Activated naive CD8-positive, alpha-beta T cell treated with anti-CD3 and anti-CD28 coated beads, Interleukin-2, amount 10 ng/mL, durations not matched to agents 7 days and 5 days (primary cell): ENCODE results near the gene ATG4C. TPM values are rescaled to one million over a fixed set of nuclear protein-coding genes. Genes with fewer than 3 reads are reported as not detected.
"Not testable (repeated sequence)": the region's sequence is repeated elsewhere in the genome, so short reads cannot be mapped to it uniquely, and the experiment has no call there.

ENCODE experiments used
- ATAC-seq: fragments of 150-1000 bp; cut with Tn5 transposase; one replicate; pipeline ENCODE4 v1.10.0; 2021; ENCODE audit warnings: low read depth, moderate library complexity
- POLR2A ChIA-PET: fragments of 350-600 bp; sonication (Branson Sonifier 250); formaldehyde crosslinking; loops from one replicate; lab custom pipeline; 2021; ENCODE audit warnings: antibody characterized with exemption; lab: Charles Lee
- DNase-seq: peaks from one replicate; pipeline ENCODE4 v3.0.0; 2021
- H3K27ac Mint-ChIP-seq: one replicate; pipeline ENCODE4 v1.8.0; 2022; ENCODE audit warnings: mild to moderate bottlenecking, mixed read lengths
- H3K27me3 Mint-ChIP-seq: one replicate; pipeline ENCODE4 v1.8.0; 2022; ENCODE audit warnings: mild to moderate bottlenecking, moderate library complexity, mixed read lengths
- H3K36me3 Mint-ChIP-seq: one replicate; pipeline ENCODE4 v1.8.0; 2021; ENCODE audit warnings: mild to moderate bottlenecking, mixed read lengths
- H3K4me1 Mint-ChIP-seq: one replicate; pipeline ENCODE4 v1.8.0; 2021; ENCODE audit warnings: mixed read lengths
- H3K4me3 Mint-ChIP-seq: one replicate; pipeline ENCODE4 v1.8.0; 2022; ENCODE audit warnings: mild to moderate bottlenecking, moderate library complexity, mixed read lengths
- H3K9me3 Mint-ChIP-seq: one replicate; pipeline ENCODE4 v1.8.0; 2021; ENCODE audit warnings: mixed read lengths
- total RNA-seq, 2 experiments: library from RNA; stranded (reverse); gene quantifications; one replicate each; pipeline ENCODE4 v1.2.3, GENCODE V29; 2021

The ATG4C gene
- total RNA-seq, 2 experiments from 2014 or later, result 12.9 to 17.2 TPM

- H3K27ac Mint-ChIP-seq, ATAC-seq, H3K27me3 Mint-ChIP-seq, DNase-seq, H3K9me3 Mint-ChIP-seq, POLR2A ChIA-PET, H3K4me1 Mint-ChIP-seq, H3K36me3 Mint-ChIP-seq, H3K4me3 Mint-ChIP-seq: not testable (repeated sequence)
Observed at GRCh38 chr1:62760021-62760782, 23.7 kb upstream of the ATG4C start.

GRCh38 chr1:62761223-62761870, 22.6 kb upstream of the ATG4C start:
- H3K36me3 Mint-ChIP-seq, H3K27ac Mint-ChIP-seq, H3K4me1 Mint-ChIP-seq, ATAC-seq, H3K4me3 Mint-ChIP-seq, H3K9me3 Mint-ChIP-seq, DNase-seq, POLR2A ChIA-PET: not testable (repeated sequence)
- H3K27me3 Mint-ChIP-seq, result peaks cover 12% of the 10 kb centered on the region

GRCh38 chr1:62762027-62762426, 21.9 kb upstream of the ATG4C start:
- H3K9me3 Mint-ChIP-seq, H3K4me1 Mint-ChIP-seq, H3K27ac Mint-ChIP-seq, ATAC-seq, POLR2A ChIA-PET, DNase-seq, H3K36me3 Mint-ChIP-seq, H3K4me3 Mint-ChIP-seq: not testable (repeated sequence)
- peaks cover 13% of the 10 kb centered on the region for H3K27me3 Mint-ChIP-seq

- ATAC-seq, result no peak
- H3K9me3 Mint-ChIP-seq, result no peaks in the 10 kb centered on the region
- H3K4me3 Mint-ChIP-seq, result no peak overlapping the region
- POLR2A ChIA-PET, result no interaction called here
- H3K27me3 Mint-ChIP-seq, result peaks cover 16% of the 10 kb centered on the region
- no peaks in the 10 kb centered on the region for H3K36me3 Mint-ChIP-seq
- H3K4me1 Mint-ChIP-seq, result no peaks in the 10 kb centered on the region
- H3K27ac Mint-ChIP-seq, result no peak overlapping the region
- no peak for DNase-seq
Observed at GRCh38 chr1:62765981-62766380, 18.0 kb upstream of the ATG4C start.

- H3K4me1 Mint-ChIP-seq, H3K9me3 Mint-ChIP-seq, DNase-seq, POLR2A ChIA-PET, H3K27ac Mint-ChIP-seq, H3K4me3 Mint-ChIP-seq, ATAC-seq, H3K36me3 Mint-ChIP-seq: not testable (repeated sequence)
- peaks cover 17% of the 10 kb centered on the region for H3K27me3 Mint-ChIP-seq
Observed at GRCh38 chr1:62768551-62768950, 15.4 kb upstream of the ATG4C start.

- peaks cover 4% of the 10 kb centered on the region for H3K9me3 Mint-ChIP-seq
- H3K36me3 Mint-ChIP-seq, result peaks cover 1% of the 10 kb centered on the region
- H3K27ac Mint-ChIP-seq, result no peak overlapping the region
- POLR2A ChIA-PET, result no interaction called here
- H3K4me3 Mint-ChIP-seq, result no peak overlapping the region
- ATAC-seq (no peak), DNase-seq (no peak)
- H3K27me3 Mint-ChIP-seq, result peaks cover 11% of the 10 kb centered on the region
- no peaks in the 10 kb centered on the region for H3K4me1 Mint-ChIP-seq
Observed at GRCh38 chr1:62772607-62773295, 11.2 kb upstream of the ATG4C start.

GRCh38 chr1:62774006-62774405, 9.9 kb upstream of the ATG4C start:
- H3K4me3 Mint-ChIP-seq, result no peak overlapping the region
- ATAC-seq, result no peak
- peaks cover 18% of the 10 kb centered on the region for H3K27me3 Mint-ChIP-seq
- H3K9me3 Mint-ChIP-seq, result peaks cover 4% of the 10 kb centered on the region
- H3K27ac Mint-ChIP-seq, result no peak overlapping the region
- no peak for DNase-seq
- peaks cover 1% of the 10 kb centered on the region for H3K36me3 Mint-ChIP-seq
- H3K4me1 Mint-ChIP-seq, result no peaks in the 10 kb centered on the region
- POLR2A ChIA-PET, result no interaction called here

GRCh38 chr1:62774971-62775595, 8.8 kb upstream of the ATG4C start:
- peaks cover 1% of the 10 kb centered on the region for H3K36me3 Mint-ChIP-seq
- peaks cover 21% of the 10 kb centered on the region for H3K27me3 Mint-ChIP-seq
- POLR2A ChIA-PET, result interaction anchor here (0.7 kb wide), 1 partner anchor 511 kb away, joined by 4 read pairs; no protein-coding TSS in a partner anchor
- no peak overlapping the region for H3K27ac Mint-ChIP-seq
- H3K9me3 Mint-ChIP-seq, result peaks cover 4% of the 10 kb centered on the region
- H3K4me1 Mint-ChIP-seq, result no peaks in the 10 kb centered on the region
- H3K4me3 Mint-ChIP-seq, result no peak overlapping the region
- no peak for ATAC-seq
- DNase-seq, result no peak

- Mint-ChIP-seq H3K4me3 (no peak overlapping the region), H3K27me3 (peaks cover 12% of the 10 kb centered on the region), H3K4me1 (no peaks in the 10 kb centered on the region), H3K9me3 (peaks cover 3% of the 10 kb centered on the region), H3K36me3 (no peaks in the 10 kb centered on the region), H3K27ac (no peak overlapping the region)
- no peak for DNase-seq
- no peak for ATAC-seq
- POLR2A ChIA-PET, result no interaction called here
Observed at GRCh38 chr1:62778208-62778607, 5.7 kb upstream of the ATG4C start.

- Mint-ChIP-seq H3K36me3 (no peaks in the 10 kb centered on the region), H3K27ac (no peak overlapping the region), H3K4me3 (no peak overlapping the region), H3K9me3 (no peaks in the 10 kb centered on the region), H3K4me1 (peaks cover 9% of the 10 kb centered on the region), H3K27me3 (peaks cover 12% of the 10 kb centered on the region)
- POLR2A ChIA-PET, result no interaction called here
- ATAC-seq, result no peak
- no peak for DNase-seq
Observed at GRCh38 chr1:62781841-62782543, 1.9 kb upstream of the ATG4C start.

GRCh38 chr1:62782544-62783212, 1.3 kb upstream of the ATG4C start:
- H3K4me1 Mint-ChIP-seq, H3K9me3 Mint-ChIP-seq, DNase-seq, H3K36me3 Mint-ChIP-seq, H3K27ac Mint-ChIP-seq, H3K4me3 Mint-ChIP-seq, ATAC-seq: not testable (repeated sequence)
- H3K27me3 Mint-ChIP-seq, result peaks cover 12% of the 10 kb centered on the region
- POLR2A ChIA-PET, result interaction anchor here (0.7 kb wide), 1 partner anchor 84 kb away, joined by 3 read pairs; no protein-coding TSS in a partner anchor

- POLR2A ChIA-PET, result interaction anchor here (1.3 kb wide), 1 partner anchor 349 kb away, joined by 6 read pairs; no protein-coding TSS in a partner anchor
- no peak overlapping the region for H3K4me3 Mint-ChIP-seq
- peaks cover 11% of the 10 kb centered on the region for H3K4me1 Mint-ChIP-seq
- no peak for DNase-seq
- no peaks in the 10 kb centered on the region for H3K9me3 Mint-ChIP-seq
- ATAC-seq, result no peak
- H3K27ac Mint-ChIP-seq, result no peak overlapping the region
- peaks cover 3% of the 10 kb centered on the region for H3K27me3 Mint-ChIP-seq
- peaks cover 3% of the 10 kb centered on the region for H3K36me3 Mint-ChIP-seq
Observed at GRCh38 chr1:62784509-62785365, 805 bp downstream of the ATG4C start.
